NCI-H524 treated with DMSO at 0.1 percent for 48 hours (cell line): ENCODE measurements around the gene NOL9.
"Not testable (repeated sequence)": the region's sequence is repeated elsewhere in the genome, so short reads cannot be mapped to it uniquely, and the experiment has no call there.

ENCODE experiments used
- DNase-seq: peaks from one replicate; lab custom pipeline; 2025; lab: John Stamatoyannopoulos, UW

The NOL9 gene

DNA sequence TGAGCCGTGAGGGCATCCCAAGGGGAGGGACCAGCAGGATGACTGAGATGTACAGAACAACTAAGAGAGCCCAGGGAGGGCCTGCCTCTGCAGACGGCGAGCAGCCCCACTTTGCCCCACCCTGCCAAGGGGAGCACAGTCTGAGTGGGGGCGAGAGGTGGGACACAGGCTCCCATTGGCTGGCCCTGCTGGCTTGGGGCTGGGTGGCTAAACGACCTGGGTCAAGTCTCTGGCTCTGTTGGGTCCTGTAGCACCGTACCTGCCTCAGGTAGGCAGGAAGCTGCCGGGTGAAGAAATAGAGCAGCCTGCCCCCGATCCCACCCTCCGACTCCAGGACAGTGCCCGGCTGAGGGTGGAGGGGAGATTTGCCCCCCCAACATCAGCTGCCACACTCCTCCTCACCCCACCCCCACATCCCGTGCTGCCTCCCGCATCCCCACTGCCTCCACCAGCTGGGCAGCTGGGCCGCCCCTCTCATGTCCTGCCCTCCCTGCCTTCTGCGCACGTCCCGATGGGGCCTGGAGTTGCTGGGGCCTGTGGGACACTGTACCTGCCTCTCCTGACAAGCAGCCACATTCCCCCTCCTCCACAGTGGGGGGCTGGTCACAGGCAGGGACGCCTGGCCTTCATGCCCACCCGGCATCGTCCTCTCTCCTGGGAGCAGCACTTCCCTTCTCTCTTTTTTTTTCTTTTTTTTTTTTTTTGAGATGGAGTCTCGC, 50.3 kb downstream of the NOL9 start:
- DNase-seq: no peak

DNA sequence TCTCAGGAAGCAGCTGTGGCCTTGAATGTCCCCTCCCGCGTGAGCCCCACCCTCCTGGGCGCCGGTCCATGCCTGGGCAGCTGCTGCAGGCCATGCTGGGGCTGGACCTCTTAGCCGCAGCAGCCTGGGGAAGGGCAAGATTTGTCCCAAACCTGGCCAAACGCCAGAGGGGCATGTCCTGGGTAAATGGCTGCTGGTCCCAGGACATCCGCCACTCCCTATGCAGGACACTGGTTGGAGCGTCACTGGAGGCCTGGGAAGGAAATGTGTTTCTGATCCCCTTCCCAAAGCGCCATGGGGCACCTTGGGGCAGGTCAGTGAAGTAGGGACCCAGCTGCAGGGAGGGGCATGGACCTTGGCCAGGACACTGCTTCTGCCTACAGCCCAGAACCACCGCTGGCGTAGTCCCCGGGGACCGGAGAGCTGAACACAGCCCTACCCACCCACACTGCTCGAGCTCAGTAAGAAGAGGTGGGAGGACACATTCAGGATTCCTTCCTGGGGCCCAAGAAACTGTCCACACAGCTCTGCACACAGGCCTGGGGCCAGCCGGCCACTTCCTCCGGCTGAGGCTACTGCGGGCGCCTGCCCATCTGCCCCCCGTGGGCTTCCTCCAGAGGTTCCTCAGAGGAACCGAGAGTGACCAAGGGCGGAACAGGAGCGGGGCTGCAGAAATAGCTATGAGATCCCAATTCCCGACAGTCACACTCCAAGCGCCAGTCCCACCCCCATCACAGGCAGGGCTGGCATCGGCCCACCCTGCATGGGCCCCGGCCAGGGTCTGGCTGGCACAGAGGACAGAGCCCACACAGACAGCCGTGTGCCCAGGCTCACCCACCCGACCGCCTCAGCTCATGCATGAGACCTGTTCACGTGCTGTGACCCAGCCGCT, 52.1 kb downstream of the NOL9 start:
- no peak for DNase-seq

DNA sequence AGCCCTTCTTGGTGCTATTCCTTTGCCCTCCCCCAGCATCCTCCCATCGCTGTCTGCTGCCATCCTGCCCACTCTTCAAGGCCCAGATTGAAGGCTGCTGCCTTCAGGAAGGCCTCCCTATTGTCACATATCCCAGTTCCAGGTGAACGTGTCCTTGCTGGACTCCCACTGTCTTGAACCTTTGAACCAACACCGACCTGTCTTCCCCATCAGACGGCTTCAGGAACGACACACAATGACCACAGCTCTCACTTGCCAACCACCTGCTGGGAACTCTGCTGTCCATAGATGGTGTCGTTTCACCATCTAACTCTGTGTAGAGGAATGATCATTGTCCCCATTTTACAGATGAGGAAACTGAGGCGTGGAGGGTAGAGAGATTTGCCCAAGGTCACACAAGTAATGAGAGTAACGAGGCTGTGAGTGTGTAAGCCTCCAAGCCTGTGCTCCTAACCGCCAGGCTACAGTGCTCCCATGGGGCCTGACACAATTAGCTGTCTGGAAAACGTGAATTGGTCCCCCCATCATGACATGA, 53.0 kb downstream of the NOL9 start:
- no peak for DNase-seq

DNA sequence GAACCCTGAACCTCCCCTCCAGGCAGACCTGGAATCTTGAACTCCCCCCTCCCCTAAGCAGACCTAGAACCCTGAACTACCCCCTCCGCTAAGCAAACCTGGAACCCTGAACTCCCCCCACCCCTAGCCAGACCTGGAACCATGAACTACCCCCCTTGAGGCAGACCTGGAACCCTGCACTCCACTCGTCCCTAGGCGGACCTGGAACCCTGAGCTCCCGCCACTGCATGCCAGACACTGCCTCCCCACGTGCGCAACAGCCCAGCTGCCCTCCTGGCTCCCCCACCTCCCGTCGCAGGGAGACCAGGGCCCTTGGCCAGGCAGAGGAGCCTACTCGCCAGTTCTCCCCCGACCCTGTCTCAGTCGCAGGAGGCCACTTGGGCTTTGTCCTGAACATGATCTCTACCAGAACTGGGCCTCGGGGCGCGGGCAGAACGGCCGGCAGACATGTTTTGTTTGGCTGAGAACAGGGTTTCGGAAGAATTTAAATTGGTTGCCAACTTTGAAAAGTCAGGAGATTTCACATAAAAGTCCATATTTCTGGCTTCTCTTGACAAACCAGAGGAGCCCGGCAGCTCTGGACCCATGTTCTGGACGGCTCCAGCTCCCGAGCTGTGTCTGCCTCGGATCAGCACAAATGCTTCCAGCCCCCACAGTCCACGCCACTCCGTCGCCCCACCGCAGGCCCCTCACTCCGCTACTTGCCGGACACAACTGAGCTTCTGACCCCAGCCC, 53.6 kb downstream of the NOL9 start:
- DNase-seq: no peak

GRCh38 chr1:6499296-6499695, 55.0 kb downstream of the NOL9 start:
- DNase-seq: no peak

GRCh38 chr1:6498576-6499111, 55.7 kb downstream of the NOL9 start:
- no peak for DNase-seq

DNA sequence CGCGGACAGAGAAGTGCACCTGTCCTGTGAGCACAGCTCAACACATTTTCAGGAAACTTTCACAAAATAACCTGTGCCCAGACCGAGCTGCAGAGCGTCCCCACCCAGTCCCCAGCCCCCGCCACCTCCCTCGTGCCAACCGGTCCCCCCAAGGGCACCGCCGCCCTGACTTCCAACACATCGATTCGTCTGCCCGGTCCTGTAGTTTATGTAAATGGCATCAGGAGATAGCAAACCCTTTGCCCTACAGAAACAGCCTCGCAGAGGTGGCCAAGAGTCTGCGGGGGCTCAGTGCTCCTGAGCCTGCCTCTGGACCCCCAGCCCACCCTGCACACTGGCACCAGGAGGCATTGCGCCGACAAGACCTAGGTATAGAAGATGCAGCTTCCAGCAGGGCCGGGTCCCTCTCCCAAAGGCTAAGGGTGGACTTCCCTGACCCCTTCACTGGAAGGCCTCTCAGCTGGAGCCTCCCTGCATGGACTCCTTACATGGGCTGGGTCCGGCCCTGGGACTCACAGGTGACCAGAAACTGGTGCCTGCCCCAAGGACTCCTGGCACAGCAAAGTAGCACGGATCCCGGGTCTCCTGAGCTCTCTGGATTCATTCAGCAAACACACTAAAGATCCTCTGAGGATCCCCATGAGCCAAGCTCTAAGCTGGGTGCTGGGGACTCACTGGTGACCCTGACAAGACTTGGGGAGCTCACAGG, 56.3 kb downstream of the NOL9 start:
- DNase-seq: no peak

GRCh38 chr1:6497215-6497866, 57.0 kb downstream of the NOL9 start:
- no peak for DNase-seq

- DNase-seq: no peak
These were observed 57.5 kb downstream of the NOL9 start for GRCh38 chr1:6496890-6497214.

- DNase-seq: no peak
These were observed 58.0 kb downstream of the NOL9 start for GRCh38 chr1:6496365-6496721.

DNA sequence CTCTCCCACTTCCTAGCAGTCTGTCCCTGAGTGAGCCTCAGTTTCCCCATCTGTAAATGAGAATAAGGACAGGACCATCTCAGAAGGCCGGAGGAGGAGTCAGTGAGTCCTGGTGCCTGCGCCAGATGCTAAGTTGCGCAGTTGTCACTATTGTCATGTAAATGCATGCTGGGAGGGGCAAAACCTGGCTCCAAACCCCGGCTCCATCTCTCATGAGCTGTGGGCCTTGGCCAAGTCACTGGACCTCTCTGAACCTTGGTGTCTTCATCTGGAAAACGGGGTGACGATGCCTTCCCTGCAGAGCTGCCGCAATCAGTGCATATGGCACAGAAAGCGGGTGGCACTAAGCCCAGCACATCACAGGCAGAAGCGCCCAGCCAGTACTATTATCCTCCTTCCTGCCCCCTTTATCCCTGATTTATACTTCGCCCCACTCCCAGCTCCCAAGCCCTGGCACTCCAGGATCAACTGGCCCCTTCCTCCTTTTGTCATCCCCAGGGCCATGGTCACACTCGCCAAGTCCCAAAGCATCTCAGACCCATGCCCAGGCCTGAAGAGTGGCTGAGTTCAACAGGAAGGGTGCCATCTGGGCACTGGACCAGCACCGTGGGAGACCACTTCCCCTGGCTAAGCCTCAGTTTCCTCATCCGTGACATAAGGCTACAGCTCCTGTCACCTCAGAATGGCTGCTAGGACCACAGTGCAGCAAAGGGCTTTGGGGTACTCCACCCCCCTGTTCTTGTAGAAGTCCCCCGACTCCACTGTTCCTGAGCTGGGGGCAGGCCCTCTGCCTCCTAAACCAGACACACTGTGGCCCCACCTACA, 58.6 kb downstream of the NOL9 start:
- no peak for DNase-seq

DNA sequence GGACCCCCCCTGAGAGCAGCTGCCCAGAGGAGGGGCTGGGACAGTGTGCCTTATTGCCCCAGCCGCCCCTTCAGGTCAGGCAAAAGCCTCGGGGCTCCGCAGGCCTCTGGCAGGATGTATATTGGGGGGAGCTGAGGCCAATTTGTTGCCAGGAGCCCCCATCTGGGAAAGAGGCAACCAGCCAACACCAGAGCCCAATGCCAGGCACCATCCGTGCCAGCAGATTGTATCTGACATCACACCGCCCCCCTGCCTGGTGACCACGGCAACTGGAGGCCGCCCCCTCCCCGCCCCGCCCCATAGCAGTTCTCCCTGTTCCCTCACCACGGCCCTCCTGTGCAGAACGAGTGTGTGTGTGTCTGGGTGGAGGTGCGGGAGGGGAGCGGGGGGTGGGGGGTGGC, 59.3 kb downstream of the NOL9 start:
- no peak for DNase-seq

- no peak for DNase-seq
These were observed 59.7 kb downstream of the NOL9 start for GRCh38 chr1:6494627-6495026.

GRCh38 chr1:6493834-6494223, 60.5 kb downstream of the NOL9 start:
- DNase-seq: not testable (repeated sequence)

DNA sequence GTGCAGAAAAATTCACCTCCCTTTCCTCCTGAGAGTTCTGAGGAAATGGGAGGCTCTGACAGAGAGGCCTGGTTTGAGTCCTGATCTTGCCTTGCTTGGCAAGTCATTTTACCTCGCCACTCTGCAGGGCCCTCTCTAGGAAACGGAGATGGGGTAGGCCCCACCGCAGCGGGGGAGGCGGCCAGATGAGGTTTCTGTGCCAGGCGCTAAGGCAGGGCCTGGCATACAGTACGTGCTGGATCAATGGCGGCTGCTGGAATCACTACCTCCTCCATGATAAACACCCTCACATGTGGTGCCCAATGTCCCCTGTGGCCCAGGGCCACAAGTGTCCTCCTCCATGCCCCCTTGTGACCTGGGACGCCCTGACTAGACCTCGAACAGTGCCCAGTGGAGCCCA, 62.3 kb downstream of the NOL9 start:
- DNase-seq: no peak

- no peak for DNase-seq
These were observed 62.8 kb downstream of the NOL9 start, which contains the start of gene PLEKHG5 for GRCh38 chr1:6491480-6491962. PLEKHG5 (minus strand) TSS chr1:6491667; CDS start chr1:6477571, 14,096 bp downstream.

DNA sequence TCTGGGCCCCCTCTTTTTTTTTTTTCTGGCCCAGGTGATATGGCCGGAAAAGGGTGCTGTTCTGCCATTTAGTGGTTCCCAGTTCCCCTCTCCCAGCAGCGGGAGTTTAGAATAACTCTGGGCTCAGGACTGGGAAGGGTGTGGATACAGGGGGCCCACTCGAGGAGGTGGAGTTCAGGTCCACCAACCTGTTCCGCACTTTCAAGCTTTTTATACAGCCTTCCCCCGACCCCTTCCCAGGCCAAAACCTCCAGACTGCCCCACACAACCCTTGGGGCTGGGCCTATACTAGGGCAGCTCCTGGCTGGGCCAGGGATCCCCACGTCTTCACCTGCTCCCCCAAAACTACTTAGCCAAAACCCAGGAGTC, 63.2 kb downstream of the NOL9 start:
- DNase-seq: no peak

DNA sequence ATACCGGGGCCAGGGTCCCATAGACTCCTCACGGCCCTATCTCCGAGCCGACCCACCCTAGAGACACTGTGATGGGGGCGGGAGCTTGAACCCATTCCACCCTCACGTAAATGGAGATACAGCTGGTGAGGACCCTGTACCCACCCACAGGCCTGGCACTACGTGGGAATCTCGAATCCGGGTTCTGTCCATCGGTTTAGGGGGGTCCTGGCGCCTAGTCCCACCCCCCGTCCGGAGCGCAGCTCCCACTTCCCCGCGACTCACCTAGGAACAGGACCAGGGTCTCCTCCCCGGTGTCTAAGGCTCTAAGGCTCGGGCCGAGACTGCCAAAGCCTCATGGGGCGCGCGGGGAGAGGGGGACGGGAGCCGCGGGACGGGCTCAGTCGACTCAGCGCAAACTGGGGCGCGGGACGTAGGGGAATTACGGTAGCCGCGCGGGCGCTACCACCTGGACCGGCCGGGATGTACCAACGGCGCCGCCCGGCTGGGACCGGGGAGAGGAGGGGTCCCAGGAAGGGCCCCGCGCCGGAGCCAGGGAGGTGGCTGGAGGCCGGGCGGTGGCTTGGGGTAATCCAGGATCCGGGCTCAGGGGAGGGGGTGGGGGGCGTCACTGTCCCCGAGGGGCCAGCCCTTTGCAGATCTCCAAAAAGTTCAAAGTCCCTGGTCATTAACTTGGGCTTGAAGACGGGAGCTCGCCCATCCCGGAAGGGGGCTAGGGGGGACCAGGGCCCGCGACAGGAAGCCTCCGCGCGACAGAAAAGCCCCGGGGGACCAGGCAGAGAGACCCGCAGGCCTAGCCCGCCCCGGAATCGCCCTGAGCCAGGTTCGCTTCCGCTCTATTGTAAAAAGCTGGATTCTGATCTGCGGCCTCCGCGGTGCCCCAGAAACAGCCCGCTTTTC, 63.9 kb downstream of the NOL9 start:
- no peak for DNase-seq

DNA sequence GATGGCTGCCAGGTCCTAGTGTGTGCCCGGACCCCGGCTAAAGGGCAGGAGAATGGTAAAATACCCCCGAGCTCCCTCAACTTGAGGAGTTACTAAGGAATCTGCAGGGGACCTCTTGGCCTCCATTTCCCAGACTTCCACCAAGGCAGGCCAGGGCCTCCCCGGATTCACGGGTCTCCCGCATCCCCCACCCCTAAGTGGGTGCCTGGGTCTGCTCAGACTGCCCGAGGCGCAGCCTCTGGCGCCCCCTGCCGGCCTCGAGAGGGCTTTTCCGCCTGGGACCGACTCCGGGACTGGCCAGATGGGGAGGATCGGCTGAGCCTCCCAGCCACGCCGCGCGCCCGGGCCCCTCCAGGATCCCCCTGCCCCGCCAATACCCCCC, 64.5 kb downstream of the NOL9 start:
- no peak for DNase-seq
